SU-DHL-6 (cell line): ENCODE measurements around the gene PTPRN2.

Experiments used
- H2AFZ ChIP-seq: fragments of 200-600 bp; sonication (generic); 2 replicates; pipeline ENCODE4 v1.6.1; 2014; ENCODE audit warnings: low read depth, mild to moderate bottlenecking, moderate library complexity, mixed read lengths, antibody characterized with exemption, low read length; ENCODE audit not compliant: severe bottlenecking
- H3F3A ChIP-seq: fragments of 200-600 bp; shearing (Covaris generic); 2 replicates; pipeline ENCODE4 v1.6.0; 2016; ENCODE audit warnings: antibody characterized with exemption, mild to moderate bottlenecking; ENCODE audit not compliant: insufficient read depth
- H3K27ac ChIP-seq: fragments of 200-600 bp; sonication (generic); 2 replicates; pipeline ENCODE4 v1.5.1; 2016; ENCODE audit warnings: low read depth, mild to moderate bottlenecking, low read length, moderate library complexity, mixed read lengths
- H3K27me3 ChIP-seq: fragments of 200-600 bp; sonication (generic), shearing (Covaris generic); 2 replicates; pipeline ENCODE4 v1.6.0; 2014; ENCODE audit warnings: mild to moderate bottlenecking, low read length
- H3K36me3 ChIP-seq: fragments of 200-600 bp; sonication (generic); 2 replicates; pipeline ENCODE4 v1.6.1; 2014; ENCODE audit warnings: mild to moderate bottlenecking, low read length, mixed read lengths
- H3K4me2 ChIP-seq: fragments of 300-600, 200-600 bp; shearing (Covaris generic), sonication (generic); 2 replicates; pipeline ENCODE4 v1.6.0; 2014; ENCODE audit warnings: low read length, low read depth, mild to moderate bottlenecking; ENCODE audit not compliant: poor library complexity, severe bottlenecking
- H3K4me3 ChIP-seq: fragments of 200-600 bp; sonication (generic); 2 replicates; pipeline ENCODE4 v1.5.1; 2014; ENCODE audit warnings: antibody characterized with exemption, low read length, mild to moderate bottlenecking, mixed read lengths; ENCODE audit not compliant: insufficient read depth, poor library complexity, severe bottlenecking
- H3K79me2 ChIP-seq: fragments of 200-600 bp; sonication (generic); 2 replicates; pipeline ENCODE4 v1.6.1; 2014; ENCODE audit warnings: mild to moderate bottlenecking, low read length, moderate library complexity; ENCODE audit not compliant: insufficient read depth
- H3K9ac ChIP-seq: fragments of 200-600 bp; sonication (generic); 2 replicates; pipeline ENCODE4 v1.7.0; 2014; ENCODE audit warnings: mild to moderate bottlenecking, low read length
- H3K9me2 ChIP-seq: fragments of 200-600 bp; sonication (generic); replicated peaks from 2 replicates; pipeline ENCODE4 v1.6.1; 2014; ENCODE audit warnings: low read length; ENCODE audit not compliant: insufficient read depth
- H3K9me3 ChIP-seq: fragments of 200-600 bp; sonication (generic); 2 replicates; pipeline ENCODE4 v1.6.1; 2014; ENCODE audit warnings: low read length, mixed read lengths; ENCODE audit not compliant: insufficient read depth
- H4K20me1 ChIP-seq: fragments of 200-600 bp; sonication (generic); 2 replicates; pipeline ENCODE4 v1.6.1; 2014; ENCODE audit warnings: low read depth, mild to moderate bottlenecking, antibody characterized with exemption, low read length, moderate library complexity, mixed read lengths
- CTCF ChIP-seq: fragments of 200-600 bp; sonication (generic); IDR thresholded peaks from one replicate; pipeline ENCODE4 v1.5.1; 2017; ENCODE audit warnings: antibody characterized with exemption, mild to moderate bottlenecking, low read length, moderate library complexity; ENCODE audit not compliant: insufficient read depth, poor library complexity, severe bottlenecking
- EZH2phosphoT487 ChIP-seq: fragments of 200-600 bp; sonication (generic), shearing (Covaris generic); conservative IDR thresholded peaks from 2 replicates; pipeline ENCODE4 v1.6.1; 2018; ENCODE audit warnings: mild to moderate bottlenecking, antibody characterized with exemption, low read length, moderate library complexity, mixed read lengths

The PTPRN2 gene

DNA sequence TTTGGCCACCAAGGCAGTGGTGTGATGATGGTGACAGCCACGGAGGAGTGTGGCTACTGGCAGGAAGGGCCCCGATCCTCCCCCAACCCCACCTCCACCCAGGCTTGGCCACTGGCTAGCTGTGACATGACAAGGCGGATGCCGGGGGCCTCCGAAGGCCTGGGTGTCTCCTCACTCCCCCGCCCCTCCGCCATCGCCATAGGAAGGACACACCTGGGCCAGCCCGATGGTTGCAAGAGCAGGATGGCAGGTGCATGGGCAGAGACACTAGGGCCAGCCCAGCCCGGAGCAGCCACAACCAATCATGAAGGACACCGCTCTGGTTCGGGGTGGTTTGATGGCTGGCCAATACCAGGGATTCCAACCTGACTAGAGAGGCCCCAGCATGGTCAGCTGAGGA, 81.0 kb downstream of the PTPRN2 start:
- no peak overlapping the region for H3K4me3 ChIP-seq
- no peaks in the 10 kb centered on the region for H3K36me3 ChIP-seq
- H3F3A ChIP-seq, result no peaks in the 10 kb centered on the region
- H2AFZ ChIP-seq, result no peak overlapping the region
- no peak overlapping the region for H3K4me2 ChIP-seq
- no peaks in the 10 kb centered on the region for H4K20me1 ChIP-seq
- no peaks in the 10 kb centered on the region for H3K9me3 ChIP-seq
- H3K9me2 ChIP-seq, result no peaks in the 10 kb centered on the region
- TF ChIP-seq EZH2phosphoT487, result no peak
- TF ChIP-seq CTCF, result no peak
- no peaks in the 10 kb centered on the region for H3K79me2 ChIP-seq
- no peak overlapping the region for H3K27ac ChIP-seq
- H3K9ac ChIP-seq, result no peak overlapping the region
- no peaks in the 10 kb centered on the region for H3K27me3 ChIP-seq

- no peak for TF ChIP-seq CTCF
- no peak for TF ChIP-seq EZH2phosphoT487
- H2AFZ ChIP-seq, result no peak overlapping the region
- no peak overlapping the region for H3K4me2 ChIP-seq
- no peaks in the 10 kb centered on the region for H3K79me2 ChIP-seq
- no peaks in the 10 kb centered on the region for H3K36me3 ChIP-seq
- H3K4me3 ChIP-seq, result no peak overlapping the region
- H3K27ac ChIP-seq, result no peak overlapping the region
- no peaks in the 10 kb centered on the region for H3K9me3 ChIP-seq
- no peak overlapping the region for H3K9ac ChIP-seq
- no peaks in the 10 kb centered on the region for H3K27me3 ChIP-seq
- no peaks in the 10 kb centered on the region for H3K9me2 ChIP-seq
- no peaks in the 10 kb centered on the region for H4K20me1 ChIP-seq
- no peaks in the 10 kb centered on the region for H3F3A ChIP-seq
Measured at GRCh38 chr7:158505683-158506082, 81.9 kb downstream of the PTPRN2 start.

DNA sequence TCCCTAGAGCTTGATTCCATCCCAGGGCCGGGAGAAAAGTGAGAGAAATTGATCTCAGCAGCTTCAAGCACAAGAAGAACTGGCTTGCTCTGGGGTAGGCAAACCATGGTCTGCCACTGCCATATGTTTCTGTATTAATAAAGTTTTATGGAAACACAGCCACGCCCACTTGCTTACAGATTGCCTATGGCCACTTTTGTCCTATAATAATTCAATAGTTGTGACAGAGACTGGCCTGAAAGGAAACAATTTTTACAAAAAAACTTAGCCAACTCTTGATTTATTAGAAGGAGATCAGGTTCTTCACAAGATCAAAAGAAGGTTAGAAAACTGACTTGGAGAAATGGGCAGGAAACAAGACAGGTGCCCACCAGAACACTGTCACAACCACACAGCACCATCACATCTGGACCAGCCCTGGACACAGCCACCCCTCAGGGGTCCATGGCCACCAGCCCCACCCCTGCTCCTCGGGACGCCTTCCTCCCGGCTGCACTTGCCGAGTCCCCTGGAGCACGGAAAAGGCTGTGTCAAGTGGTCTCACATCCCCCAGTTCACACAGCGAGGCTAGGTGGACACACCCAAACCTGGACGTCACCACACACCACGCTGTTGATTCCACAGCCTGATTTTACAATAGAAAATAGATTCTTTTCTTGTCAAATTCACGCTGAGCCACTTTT, 85.4 kb downstream of the PTPRN2 start:
- Histone ChIP-seq H3K9ac (no peak overlapping the region), H3K27me3 (no peaks in the 10 kb centered on the region), H3K9me2 (no peaks in the 10 kb centered on the region), H4K20me1 (no peaks in the 10 kb centered on the region), H3K4me2 (no peak overlapping the region), H3K27ac (no peak overlapping the region), H3K9me3 (no peaks in the 10 kb centered on the region), H3K36me3 (no peaks in the 10 kb centered on the region), H3K79me2 (no peaks in the 10 kb centered on the region), H2AFZ (no peak overlapping the region), H3F3A (no peaks in the 10 kb centered on the region), H3K4me3 (no peak overlapping the region)
- TF ChIP-seq CTCF (no peak), EZH2phosphoT487 (no peak)
